Mucosa of descending colon (tissue), 3 donors: ENCODE data around the gene TACR2. TPM values are rescaled to one million over a fixed set of nuclear protein-coding genes. Genes with fewer than 3 reads are reported as not detected.

Experiments
- ATAC-seq: fragments of 200-7000 bp; cut with Tn5 transposase; one replicate; pipeline ENCODE4 v1.9.1; 2020; ENCODE audit warnings: mild to moderate bottlenecking, moderate library complexity
- DNase-seq, 3 donors: peaks; one replicate each; pipeline ENCODE4 v3.0.0-alpha.2; 2020
- H3K36me3 ChIP-seq: fragments of 200-600 bp; one replicate; pipeline ENCODE4 v1.8.0; 2021; ENCODE audit warnings: low read depth, mild to moderate bottlenecking
- H3K4me1 ChIP-seq: fragments of 200-600 bp; one replicate; pipeline ENCODE4 v1.8.0; 2021; ENCODE audit warnings: low read depth, mild to moderate bottlenecking
- H3K4me3 ChIP-seq: fragments of 200-600 bp; one replicate; pipeline ENCODE4 v1.8.0; 2021; ENCODE audit warnings: mild to moderate bottlenecking
- H3K9me3 ChIP-seq: fragments of 200-600 bp; one replicate; pipeline ENCODE4 v1.8.0; 2021; ENCODE audit warnings: mild to moderate bottlenecking
- CTCF ChIP-seq: fragments of 200-600 bp; IDR thresholded peaks from one replicate; pipeline ENCODE4 v1.8.0; 2022; ENCODE audit warnings: antibody characterized with exemption, mild to moderate bottlenecking
- intact Hi-C, 2 donors: fragments of 100-400 bp; cut with DNase I in 1 of 2; cut with micrococcal nuclease in 1 of 2; formaldehyde crosslinking; loops; one replicate each; pipeline versions ENCODE4 v1.11.0 to v1.11.1; 2022; cut with DNase I, micrococcal nuclease
- total RNA-seq, 3 donors: library from RNA; stranded (reverse); fragmentation: NEBNext Ultra II Directional in 2 of 3; extraction: Animal tissue kit (Norgen Biotek cat#: 25700) in 2 of 3; gene quantifications; one replicate each; pipeline versions ENCODE4 v1.2.1 to v1.2.4, GENCODE V29; 2021 to 2023
- donor health status: DM: no; HTN: no; CAD: no; lungs with moderate emphysema.
- donor health status: DM: no; HTN: no; CAD: no.
- donor health status: DM: no; HTN: yes; CAD: no.

TACR2 gene
- total RNA-seq, 3 donors from 2014 or later: 6.3 to 204 (median 9.5) TPM

- no peaks in the 10 kb centered on the region for H3K9me3 ChIP-seq
- TF ChIP-seq CTCF: no peak
- H3K36me3 ChIP-seq: no peaks in the 10 kb centered on the region
- peaks cover 26% of the 10 kb centered on the region for H3K4me1 ChIP-seq
- ATAC-seq: peak; percentile 94
- peak; percentile 79 to 86 (median 81) for DNase-seq
- intact Hi-C loops: no loop called here
- no peak overlapping the region for H3K4me3 ChIP-seq
These were observed 56.0 kb downstream of the TACR2 start for GRCh38 chr10:69360485-69361302.

- DNase-seq: no peak
- intact Hi-C loops: no loop called here
- no peak for TF ChIP-seq CTCF
- Histone ChIP-seq H3K4me3 (no peak overlapping the region), H3K9me3 (no peaks in the 10 kb centered on the region), H3K36me3 (no peaks in the 10 kb centered on the region), H3K4me1 (peaks cover 26% of the 10 kb centered on the region)
- ATAC-seq: no peak
These were observed 57.1 kb downstream of the TACR2 start for GRCh38 chr10:69359594-69359993.

- DNase-seq (no peak), ATAC-seq (no peak)
- intact Hi-C loops: no loop called here
- Histone ChIP-seq H3K9me3 (no peaks in the 10 kb centered on the region), H3K36me3 (no peaks in the 10 kb centered on the region), H3K4me3 (no peak overlapping the region), H3K4me1 (peaks cover 26% of the 10 kb centered on the region)
- TF ChIP-seq CTCF: no peak
These were observed 57.6 kb downstream of the TACR2 start for GRCh38 chr10:69359148-69359547.

GRCh38 chr10:69358148-69358795 is 58.4 kb downstream of the TACR2 start:
- H3K4me1 ChIP-seq: peaks cover 26% of the 10 kb centered on the region
- no peak for DNase-seq

GRCh38 chr10:69356187-69356586 is 60.5 kb downstream of the TACR2 start:
- no peak for DNase-seq
- intact Hi-C loops: no loop called here
- no peak overlapping the region for H3K4me3 ChIP-seq
- H3K9me3 ChIP-seq: no peaks in the 10 kb centered on the region
- no peaks in the 10 kb centered on the region for H3K36me3 ChIP-seq
- no peak for TF ChIP-seq CTCF
- peaks cover 13% of the 10 kb centered on the region for H3K4me1 ChIP-seq
- no peak for ATAC-seq

More at GRCh38 chr10:69358148-69358795, 58.4 kb downstream of the TACR2 start:
- H3K9me3 ChIP-seq: no peaks in the 10 kb centered on the region
- intact Hi-C loops: no loop called here
- no peak for TF ChIP-seq CTCF
- ATAC-seq: no peak
- H3K4me3 ChIP-seq: no peak overlapping the region
- H3K36me3 ChIP-seq: no peaks in the 10 kb centered on the region
